NCI-H2171 (cell line): Measurements from ENCODE around the gene KIF16B.
"Not testable (repeated sequence)": the region's sequence is repeated elsewhere in the genome, so short reads cannot be mapped to it uniquely, and the experiment has no call there.

Experiments
- DNase-seq: peaks from one replicate; lab custom pipeline; 2025; lab: John Stamatoyannopoulos, UW

KIF16B gene

DNA sequence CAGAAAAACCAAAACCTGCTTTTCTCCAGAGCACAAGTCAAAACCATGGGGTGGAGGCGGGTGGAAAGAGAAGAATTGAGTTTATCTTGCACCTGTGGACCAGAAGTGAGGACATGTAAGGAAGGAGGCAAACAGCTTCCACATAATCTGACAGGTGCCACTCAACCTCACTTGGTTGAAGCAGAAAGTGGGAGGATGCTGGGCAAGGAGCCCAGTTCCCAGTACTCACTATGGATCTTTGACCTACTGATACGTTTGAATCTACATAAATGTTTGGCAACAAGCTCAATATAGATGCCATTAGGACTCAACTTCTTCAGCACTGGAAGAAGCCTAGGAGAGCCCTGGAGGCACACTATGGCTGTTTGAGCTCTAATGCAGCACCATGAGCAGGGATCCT is 285.5 kb downstream of the KIF16B start:
- DNase-seq: no peak

DNA sequence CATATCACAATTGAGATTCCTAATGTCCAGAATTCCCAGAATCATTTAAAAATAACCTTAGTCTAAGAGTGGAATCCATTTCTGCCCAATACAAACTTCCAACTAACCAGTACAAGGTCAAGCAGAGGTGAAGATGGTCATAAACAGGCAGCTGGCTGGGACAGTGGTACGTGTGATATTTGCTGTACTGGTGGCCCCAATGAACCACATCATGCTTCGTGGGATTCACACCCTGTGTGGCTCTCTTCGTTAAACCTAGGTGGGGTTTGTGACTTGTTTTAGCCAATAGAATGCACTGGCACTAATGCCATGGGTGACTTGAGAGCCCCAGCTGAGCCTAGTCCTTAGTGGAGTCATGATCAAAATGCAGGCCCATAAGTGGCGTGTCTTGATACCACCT is 286.6 kb downstream of the KIF16B start:
- no peak for DNase-seq

DNA sequence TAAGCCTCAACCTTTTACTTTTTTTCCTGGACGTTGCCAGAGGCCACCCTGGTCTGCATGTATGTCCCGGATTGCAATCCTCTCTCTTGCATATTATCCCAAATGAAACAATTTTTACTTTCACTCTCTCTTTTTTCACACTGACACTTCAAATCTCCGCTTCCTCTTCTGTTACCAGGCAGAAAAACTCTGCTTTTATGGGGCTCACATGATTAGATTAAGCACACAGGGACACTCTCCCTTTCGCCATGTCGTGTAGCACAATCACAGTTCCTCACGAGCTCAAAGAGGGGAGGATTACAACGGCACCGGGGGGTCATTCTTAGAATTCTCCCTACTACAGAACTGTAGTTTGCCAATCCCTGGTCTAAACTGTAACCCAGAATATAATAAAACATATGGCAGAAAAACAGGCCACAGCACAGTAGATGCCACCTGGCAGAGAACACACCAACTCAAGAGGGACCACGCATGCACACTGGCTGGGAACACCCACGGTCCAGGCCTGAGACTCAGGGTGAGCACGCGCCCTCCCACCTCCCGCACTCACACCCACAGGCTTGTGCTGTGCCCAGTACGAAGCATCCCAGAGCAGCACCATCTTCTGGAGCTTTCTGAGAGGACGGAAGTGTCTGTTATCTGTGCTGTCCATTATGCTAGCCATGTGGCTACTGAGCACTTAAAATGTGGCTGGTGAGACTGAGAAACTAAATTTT is 288.7 kb downstream of the KIF16B start:
- DNase-seq: no peak

DNA sequence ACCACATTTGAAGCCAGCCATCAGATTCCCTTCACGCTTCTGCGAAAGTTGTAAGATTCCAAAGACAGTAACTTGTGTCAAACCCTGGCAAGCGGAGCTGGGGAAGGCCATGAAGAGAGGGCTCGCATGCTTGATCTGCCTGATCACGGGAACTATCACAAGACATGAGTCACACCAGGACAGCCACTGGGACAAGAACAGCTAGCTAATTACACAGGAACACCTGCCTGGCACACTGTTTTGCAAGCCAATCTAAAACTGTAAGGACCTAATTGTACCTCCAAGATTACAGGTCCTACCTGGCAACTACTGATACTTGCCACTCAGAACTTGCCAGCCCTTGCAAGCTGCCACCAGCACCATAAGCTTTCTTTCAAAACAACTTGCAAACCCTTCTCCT is 289.3 kb downstream of the KIF16B start:
- DNase-seq: no peak

DNA sequence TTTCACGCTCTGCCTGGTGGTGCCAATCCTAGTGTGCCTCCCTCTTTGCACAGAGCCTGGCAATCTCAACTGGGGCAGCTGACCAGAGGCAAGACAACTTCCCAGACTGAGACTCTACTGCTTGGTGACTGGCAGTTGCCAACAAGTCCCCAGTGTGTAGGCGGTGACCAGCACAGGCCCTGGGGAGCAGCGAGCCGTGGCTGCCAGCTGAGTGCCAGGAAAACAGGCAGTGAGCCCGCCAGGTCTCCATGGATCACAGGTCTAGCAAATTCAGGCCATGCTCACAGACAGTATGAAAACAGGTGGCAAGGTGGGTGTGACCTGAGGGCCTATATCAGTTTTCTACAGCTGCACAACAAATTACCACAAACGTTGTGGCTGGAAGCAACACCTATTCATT is 289.9 kb downstream of the KIF16B start:
- no peak for DNase-seq

DNA sequence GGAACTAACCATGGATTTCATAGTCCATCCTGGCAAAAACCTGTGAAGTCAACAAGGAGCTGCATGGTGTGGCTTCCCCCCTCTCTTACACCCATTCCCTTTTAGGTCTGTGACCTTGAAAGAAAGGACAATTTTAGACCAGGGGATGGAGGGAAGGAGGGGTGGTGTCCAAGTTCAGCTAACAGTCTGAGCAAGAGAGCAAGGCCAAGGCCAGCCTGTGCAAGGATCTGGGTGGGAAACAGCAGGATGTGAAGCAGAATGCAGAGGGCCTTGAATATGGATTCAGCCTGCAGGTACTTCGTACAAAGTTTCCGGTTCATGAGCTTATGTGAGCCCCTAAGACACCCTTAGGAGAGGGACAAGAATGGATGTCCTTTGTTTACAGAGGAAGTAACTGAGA is 293.0 kb downstream of the KIF16B start:
- no peak for DNase-seq

DNA sequence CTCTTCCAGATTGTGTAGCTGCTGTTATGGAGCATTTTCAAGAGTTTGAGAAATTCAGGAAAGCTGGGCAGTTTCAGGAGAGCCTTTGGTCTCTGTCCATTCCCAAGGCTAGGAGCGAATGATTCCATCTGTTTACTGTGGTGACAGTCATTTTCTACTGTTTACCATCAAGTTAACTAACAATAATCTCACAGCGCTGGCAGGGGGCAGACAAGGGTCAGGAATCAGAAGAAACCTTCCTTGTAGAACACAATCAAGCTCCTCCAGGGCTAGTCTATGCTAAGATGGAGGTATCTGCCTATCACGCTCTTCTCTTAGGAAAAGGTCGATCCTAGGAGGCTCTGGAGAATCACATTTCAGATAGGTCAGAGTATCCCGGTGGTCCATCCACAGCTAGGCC is 293.9 kb downstream of the KIF16B start:
- no peak for DNase-seq

DNA sequence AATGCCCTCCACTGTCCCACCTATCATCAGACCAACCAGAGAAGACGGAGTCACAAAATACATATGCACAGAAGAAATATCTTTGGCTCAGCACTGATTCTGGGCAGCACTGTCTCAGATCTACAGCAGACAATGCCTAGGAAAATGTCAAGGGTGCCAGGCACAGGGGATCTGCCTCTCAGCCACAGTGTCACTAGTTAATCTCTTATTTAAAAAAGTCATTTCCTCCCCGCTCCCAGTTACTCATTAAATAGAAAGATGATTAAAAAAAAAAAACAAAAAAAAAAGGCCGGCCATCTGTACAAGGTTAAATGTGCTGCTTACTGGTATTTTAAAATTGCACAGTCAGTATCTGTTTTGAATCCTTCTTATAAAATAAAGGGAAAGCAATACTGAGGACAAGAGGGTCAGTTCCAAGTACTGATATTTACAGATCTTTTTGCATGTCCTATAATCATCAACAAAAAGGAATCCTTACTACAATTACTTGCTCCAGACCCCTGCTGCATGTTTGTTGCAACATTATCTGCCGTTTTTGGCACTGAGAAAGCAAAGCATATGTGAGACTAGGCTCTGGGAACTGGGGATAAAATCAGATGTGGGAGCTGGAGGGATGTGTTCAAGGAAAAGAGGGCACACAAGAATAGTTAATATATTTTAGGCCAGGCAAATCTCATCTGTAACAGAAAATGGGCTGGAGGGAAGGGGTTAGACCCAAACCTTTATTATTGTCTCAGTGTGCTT is 299.3 kb downstream of the KIF16B start:
- peak; percentile 66 for DNase-seq

DNA sequence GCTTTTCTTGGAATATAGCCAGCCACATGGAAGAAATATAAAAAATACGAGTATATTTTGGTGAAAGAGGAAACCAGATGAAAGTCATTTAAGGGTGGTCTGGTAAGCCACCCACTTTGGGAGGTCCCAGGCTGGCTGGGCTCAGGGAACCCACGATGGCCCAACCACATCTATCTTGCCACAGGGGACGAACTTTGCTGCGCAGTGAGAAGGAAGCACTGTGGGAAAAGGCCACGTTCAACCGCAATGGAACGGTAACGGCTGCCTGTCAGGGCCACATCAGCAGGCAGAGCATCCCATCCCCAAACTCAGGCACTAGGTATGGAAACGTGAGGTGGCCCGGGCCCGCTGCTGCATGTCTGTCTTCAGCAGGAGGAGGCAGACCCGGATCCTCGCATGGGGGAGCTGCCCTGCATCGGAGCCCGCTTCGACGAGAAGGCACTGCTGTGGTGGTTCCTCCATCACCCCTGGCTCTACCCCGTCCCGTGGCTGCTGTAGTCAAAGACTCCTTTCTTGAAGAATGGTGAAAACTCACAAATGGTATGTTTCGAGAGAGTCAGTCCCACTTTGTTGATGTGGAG is 300.4 kb downstream of the KIF16B start:
- DNase-seq: no peak

DNA sequence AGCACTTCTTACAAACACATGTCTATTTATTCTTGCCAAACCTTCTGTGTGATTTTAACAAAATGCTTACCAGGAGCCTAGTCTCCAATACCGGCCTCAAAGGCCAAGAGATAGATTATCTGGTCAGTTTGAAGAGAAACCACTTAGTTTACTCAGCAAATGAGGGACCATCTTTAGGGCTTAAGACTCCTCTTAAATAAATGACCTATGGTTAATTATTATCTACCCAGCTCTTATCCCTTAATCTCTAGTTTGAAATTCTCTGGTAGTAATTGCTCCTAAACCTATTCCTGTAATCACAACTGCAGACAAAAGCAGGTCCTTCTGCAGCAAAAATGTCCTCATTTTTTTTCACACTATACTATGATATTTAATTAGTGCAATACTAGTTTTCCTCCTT is 301.8 kb downstream of the KIF16B start:
- no peak for DNase-seq

DNA sequence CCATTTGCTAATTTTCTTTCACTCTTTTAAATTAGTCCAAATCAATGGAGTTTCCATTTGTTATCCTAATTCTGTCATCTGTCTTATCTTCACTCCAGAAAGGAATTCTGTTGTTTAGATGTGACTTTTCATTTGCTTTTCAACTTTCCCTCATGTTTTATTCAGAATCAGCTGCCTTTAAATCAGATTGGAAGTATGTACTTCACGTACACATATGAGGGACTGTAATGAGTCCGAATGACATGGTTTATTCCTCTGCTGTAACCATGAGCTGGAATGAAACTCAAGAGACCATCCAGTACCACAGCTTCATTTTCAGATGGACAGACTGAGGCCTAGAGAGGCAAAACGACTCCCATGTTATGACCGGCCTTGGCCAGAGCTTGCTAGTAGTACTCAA is 302.3 kb downstream of the KIF16B start:
- DNase-seq: no peak

DNA sequence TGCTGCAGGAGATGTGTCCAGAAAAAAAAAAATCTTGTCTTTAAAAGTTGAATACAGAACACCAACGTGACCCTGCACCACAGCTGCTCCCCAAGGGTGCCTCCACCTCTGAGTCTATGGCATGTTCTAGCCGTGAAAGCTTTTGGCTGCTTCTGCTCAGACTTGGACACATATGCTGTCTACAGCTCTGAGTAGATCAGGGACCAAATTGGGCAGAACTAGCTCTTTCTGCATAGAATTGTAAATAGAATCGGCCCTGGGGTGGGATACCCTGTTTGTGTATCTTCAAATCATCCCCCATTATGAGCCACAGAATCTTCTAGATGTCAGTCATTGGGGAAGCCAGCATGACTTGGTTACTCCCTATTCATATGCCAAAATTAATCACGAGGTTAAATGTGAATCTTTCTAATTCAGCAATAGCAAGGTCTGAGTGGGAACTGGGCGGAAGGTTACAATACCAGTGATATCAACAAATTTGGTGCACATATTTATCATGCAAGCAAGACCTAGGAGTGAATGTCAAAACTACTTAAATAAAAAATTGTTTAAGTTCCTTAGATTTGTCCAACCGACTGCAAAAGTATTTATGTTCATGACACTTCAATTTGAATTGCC is 302.8 kb downstream of the KIF16B start:
- DNase-seq: no peak

DNA sequence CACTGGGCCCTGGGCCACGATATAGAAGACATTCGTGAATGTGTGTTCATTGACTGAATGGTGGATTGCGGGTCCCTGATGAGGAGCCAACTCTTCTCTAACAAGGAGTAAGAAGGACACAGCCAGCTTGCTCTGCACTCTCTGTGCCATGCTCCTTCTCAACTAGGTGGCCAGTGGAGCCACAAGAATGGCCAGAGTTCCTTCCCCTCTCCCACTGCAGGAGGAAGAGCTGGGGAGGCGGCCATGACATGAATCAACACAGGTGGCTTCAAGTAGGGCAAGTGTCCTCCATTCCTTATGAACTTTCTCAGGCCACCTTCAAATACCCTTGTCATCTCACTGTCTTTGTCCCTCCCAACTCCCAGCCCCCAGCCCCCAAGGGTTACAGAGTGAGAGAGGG is 305.7 kb downstream of the KIF16B start:
- DNase-seq: no peak

DNA sequence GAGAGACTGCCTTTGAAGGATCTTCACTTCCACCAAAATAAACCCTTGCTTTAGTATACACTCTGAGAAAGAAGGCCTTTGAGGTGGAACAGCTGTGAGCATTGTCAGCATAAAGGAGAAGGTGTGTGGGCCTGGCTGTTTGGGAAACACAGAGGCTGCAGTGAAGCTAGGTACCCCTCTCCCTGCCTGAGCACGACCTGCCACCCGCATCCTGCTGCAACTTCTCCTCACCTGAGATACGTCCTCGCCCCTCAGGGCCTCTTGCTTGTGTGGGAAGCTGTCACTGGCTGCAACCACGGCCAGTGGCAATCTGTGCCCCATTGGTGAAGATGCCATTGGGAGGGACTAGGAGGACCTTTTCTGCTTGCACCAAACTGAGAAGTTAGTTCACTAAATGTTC is 307.9 kb downstream of the KIF16B start:
- no peak for DNase-seq

DNA sequence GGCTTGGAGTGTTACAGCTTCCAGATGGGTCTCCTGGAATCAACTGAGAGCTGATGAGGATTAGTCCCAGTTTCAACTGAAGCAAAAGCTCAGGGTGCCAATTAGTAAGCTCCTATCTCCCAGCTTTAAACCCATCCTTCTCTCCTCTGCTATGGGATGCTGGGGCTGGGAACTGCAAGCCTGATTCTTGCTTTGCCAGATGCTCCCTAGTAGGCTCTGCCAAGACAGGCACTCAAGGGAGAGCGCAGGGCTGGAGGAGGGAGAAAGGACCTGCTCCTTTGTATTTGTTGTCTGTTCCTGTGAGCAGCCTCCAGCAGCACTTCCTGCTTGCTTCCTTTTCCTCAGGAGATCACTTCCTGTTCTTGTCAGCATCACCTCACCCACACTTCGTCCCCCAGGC is 309.7 kb downstream of the KIF16B start:
- DNase-seq: peak; percentile 62

DNA sequence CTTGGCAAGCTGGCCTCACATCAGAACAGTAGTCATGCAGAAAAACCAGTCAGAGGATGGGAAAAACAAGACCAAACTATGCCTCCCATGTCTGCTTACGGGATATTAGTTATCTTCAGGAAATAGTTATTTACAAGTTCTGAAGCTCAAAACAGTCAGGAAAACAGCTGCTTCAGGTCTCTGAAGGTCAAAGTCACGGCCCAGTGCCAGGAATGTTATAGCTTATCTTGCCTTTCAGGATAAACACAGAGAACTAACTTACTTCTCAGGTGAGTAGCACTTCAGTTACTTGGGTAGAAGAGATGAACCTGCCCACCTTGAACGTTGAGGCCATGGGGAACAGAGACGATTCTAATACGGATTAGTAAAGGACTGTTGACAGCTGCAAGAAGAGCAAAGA is 310.7 kb downstream of the KIF16B start:
- no peak for DNase-seq

DNA sequence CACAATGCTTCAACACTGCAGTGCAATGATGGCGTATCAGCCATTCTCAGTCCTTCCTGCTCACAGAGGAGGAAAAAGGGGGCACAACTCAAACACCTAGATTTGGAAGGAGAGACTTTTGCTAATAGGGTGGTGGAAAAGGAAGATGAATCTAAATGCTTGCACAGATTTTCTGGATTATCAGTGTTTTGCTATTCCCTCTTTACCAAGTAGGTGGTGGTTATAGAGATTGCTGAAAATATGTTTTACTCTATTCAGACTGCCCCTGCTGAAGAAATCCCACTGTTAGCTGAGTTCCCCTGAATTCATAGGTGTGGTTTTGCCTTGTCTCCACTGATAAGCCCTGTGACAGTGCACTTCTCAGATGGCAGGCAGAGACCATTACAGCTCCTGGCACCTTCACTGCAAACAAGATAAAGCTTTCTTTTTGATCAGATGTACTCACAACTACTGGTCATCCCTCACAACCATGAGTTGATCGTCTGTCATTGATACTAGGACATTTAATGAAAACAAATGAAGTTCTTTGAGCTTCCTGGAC is 311.4 kb downstream of the KIF16B start:
- DNase-seq: no peak

DNA sequence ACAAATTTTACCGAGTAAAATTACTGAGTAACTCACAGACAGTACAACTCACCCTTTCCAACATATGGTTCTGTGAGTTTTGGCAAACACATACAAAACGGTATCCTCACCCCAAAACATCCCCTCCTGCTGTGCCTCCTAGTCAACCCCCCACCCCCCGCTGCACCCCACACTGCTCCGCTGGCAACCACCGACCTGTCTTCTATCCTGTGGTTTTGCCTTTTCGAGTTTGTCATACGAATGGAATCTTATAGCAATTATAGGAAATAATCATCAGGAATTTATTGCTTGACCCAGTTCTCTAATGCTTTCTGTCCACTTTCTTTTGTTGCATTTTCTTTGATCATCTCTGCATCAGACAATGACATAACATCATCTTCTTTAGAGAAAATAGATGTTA is 312.3 kb downstream of the KIF16B start:
- no peak for DNase-seq

DNA sequence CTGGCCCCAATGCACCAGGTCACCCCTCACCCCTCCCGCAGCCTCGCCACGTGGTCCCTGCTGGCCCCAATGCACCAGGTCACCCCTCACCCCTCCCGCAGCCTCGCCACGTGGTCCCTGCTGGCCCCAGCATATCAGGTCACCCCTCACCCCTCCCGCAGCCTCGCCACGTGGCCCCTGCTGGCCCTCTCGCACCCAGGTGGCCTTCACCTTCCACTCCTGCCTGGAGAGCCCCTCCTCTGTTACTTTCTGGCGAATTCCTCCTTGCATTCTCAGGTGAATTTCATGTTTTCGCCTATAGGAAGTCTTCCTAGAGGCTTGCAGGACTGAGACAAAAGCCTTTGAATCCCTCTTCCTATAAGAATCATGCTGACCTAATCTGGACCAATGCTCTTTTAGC is 313.1 kb downstream of the KIF16B start:
- DNase-seq: not testable (repeated sequence)

DNA sequence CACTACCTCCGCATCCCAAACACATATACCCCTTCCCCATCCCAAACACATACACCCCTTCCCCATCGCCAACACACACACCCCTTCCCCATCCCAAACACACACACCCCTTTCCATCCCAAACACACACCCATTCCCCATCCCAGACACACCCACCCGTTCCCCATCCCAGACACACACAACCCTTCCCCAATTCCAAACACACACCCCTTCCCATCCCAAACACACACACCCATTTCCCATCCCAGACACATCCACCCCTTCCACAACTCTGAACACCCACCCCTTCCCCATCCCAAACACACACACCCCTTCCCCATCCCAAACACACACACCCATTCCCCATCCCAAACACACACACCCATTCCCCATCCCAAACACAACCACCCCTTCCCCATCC is 314.5 kb downstream of the KIF16B start:
- DNase-seq: no peak

DNA sequence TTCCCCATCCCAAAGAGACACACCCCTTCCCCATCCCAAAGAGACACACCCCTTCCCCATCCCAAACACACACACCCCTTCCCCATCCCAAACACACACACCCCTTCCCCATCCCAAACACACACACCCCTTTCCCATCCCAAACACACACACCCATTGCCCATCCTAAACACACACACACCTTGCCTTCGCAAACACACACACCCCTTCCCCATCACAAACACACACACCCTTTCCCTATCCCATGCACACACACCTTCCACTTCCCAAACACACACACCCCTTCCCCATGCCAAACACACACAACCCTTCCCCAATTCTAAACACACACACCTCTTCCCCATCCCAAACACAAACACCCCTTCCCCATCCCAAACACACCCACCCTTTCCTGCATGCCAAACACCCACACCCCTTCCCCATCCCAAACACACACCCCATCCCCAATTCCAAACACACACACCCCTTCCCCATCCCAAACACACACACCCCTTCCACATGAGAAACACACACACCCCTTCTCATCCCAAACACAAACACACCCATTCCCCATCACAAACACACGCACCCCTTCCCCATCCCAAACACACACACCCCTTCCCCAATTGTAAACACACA is 315.3 kb downstream of the KIF16B start:
- DNase-seq: no peak

DNA sequence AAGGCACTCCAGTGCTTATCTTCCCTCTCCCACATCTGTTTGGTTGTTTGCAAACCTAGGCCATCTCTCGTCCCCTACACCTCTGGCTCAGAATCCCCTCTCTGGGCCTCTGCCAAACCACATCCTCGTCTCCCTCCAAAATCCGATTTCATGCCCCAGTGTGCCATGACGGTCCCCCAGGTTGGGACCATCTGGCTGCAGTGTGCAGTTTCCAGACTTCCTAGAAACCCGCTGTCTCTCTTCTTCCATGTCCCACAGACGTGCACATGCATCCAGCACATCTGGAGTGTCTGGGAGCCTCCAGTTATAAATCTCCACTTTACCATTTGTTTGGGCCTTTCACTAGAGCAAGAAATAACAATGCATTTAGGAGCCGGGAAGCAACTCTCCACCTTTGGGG is 316.2 kb downstream of the KIF16B start:
- DNase-seq: peak; percentile 36
